C4-2B (cell line): ENCODE results near the gene SCARB1.

ENCODE experiments used
- ZFX ChIP-seq: fragments of 450-650 bp; IDR thresholded peaks from 2 replicates; pipeline ENCODE4 v1.6.1; 2017
- TF ChIP-seq, protein P1 (sequence below): fragments of 450-650 bp; conservative IDR thresholded peaks from 2 replicates; pipeline ENCODE4 v1.5.1; 2017; ENCODE audit warnings: mild to moderate bottlenecking

GRCh38 chr12:124898923-124899294, 35.2 kb upstream of the SCARB1 start:
- TF ChIP-seq, protein P1, sequence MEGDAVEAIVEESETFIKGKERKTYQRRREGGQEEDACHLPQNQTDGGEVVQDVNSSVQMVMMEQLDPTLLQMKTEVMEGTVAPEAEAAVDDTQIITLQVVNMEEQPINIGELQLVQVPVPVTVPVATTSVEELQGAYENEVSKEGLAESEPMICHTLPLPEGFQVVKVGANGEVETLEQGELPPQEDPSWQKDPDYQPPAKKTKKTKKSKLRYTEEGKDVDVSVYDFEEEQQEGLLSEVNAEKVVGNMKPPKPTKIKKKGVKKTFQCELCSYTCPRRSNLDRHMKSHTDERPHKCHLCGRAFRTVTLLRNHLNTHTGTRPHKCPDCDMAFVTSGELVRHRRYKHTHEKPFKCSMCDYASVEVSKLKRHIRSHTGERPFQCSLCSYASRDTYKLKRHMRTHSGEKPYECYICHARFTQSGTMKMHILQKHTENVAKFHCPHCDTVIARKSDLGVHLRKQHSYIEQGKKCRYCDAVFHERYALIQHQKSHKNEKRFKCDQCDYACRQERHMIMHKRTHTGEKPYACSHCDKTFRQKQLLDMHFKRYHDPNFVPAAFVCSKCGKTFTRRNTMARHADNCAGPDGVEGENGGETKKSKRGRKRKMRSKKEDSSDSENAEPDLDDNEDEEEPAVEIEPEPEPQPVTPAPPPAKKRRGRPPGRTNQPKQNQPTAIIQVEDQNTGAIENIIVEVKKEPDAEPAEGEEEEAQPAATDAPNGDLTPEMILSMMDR = no peak
- TF ChIP-seq ZFX = no peak
